ENCODE measurements around the gene PCDH9. TPM values are rescaled to one million over a fixed set of nuclear protein-coding genes. Genes with fewer than 3 reads are reported as not detected.

Gene PCDH9
- total and polyA plus RNA-seq, 2 experiments from 2014 or later: 0.31 to 0.52 TPM

GRCh38 chr13:66700117-66700601, 530.0 kb downstream of the PCDH9 start:
- Mint-ChIP-seq H3K27me3 (ENCODE audit: insufficient read depth, low read depth, poor library complexity) (no peaks in the 10 kb centered on the region), H3K4me1 (no peaks in the 10 kb centered on the region), H3K36me3 (ENCODE audit: low read depth) (no peaks in the 10 kb centered on the region), H3K9me3 (no peaks in the 10 kb centered on the region), H3K4me3 (no peak overlapping the region), H3K27ac (no peak overlapping the region)
- Histone ChIP-seq H3K79me2 (replicated peaks; ENCODE audit: insufficient read depth) (no peaks in the 10 kb centered on the region), H4K20me1 (replicated peaks; ENCODE audit: insufficient read depth) (no peaks in the 10 kb centered on the region), H3K4me3 (no peak overlapping the region), H3K4me1 (ENCODE audit: insufficient read depth) (no peaks in the 10 kb centered on the region), H2AFZ (0 out of 2 replicates have a peak overlapping the region, but pooled peaks have one; percentile 33), H3K9me2 (ENCODE audit: insufficient read depth) (no peaks in the 10 kb centered on the region), H3F3A (replicated peaks; ENCODE audit: low read depth) (no peaks in the 10 kb centered on the region), H3K36me3 (ENCODE audit: insufficient read depth) (no peaks in the 10 kb centered on the region), H3K27me3 (ENCODE audit: insufficient read depth) (no peaks in the 10 kb centered on the region), H3K4me2 (no peak overlapping the region), H3K27ac (ENCODE audit: low read depth) (no peak overlapping the region)
- DNase-seq (ENCODE audit: low spot score) (no peak), ATAC-seq (no peak)
- TF ChIP-seq JUNB (IDR thresholded peaks at IDR 0.05; ENCODE audit: unreplicated experiment): no peak
- no peak for TF ChIP-seq REST (IDR thresholded peaks at IDR 0.05; ENCODE audit: unreplicated experiment)
- TF ChIP-seq STAT1 (IDR thresholded peaks at IDR 0.05; ENCODE audit: unreplicated experiment): no peak
- TF ChIP-seq CREB1 (CRISPR knock-in tag; IDR thresholded peaks at IDR 0.05; ENCODE audit: low read depth): no peak
- TF ChIP-seq ETS1 (IDR thresholded peaks at IDR 0.05): no peak
- no peak for TF ChIP-seq POLR2AphosphoS5 (IDR thresholded peaks at IDR 0.05; ENCODE audit: low read depth)
- no peak for TF ChIP-seq ZNF462 (CRISPR knock-in tag; IDR thresholded peaks at IDR 0.05)
- no peak for TF ChIP-seq NANOG (IDR thresholded peaks at IDR 0.05; ENCODE audit: borderline replicate concordance)
- TF ChIP-seq CTCF (conservative IDR thresholded peaks at IDR 0.05; ENCODE audit: low read depth in 2 of 2): no peak
- no peak for TF ChIP-seq ZNF331 (CRISPR knock-in tag; IDR thresholded peaks at IDR 0.05; ENCODE audit: low read depth)
- no peak for TF ChIP-seq EZH2phosphoT487 (IDR thresholded peaks at IDR 0.05; ENCODE audit: unreplicated experiment)
- no peak for TF ChIP-seq EZH2 (IDR thresholded peaks at IDR 0.05; ENCODE audit: low read depth, unreplicated experiment)
- no peak for TF ChIP-seq ZNF114 (CRISPR knock-in tag; IDR thresholded peaks at IDR 0.05)

Data from GM23338 (cell line).